OCI-LY3 (cell line): Measurements from ENCODE around the gene DENND4A.

Experiments used
- CTCF ChIP-seq: fragments of 200-600, 300-600 bp; sonication (generic); IDR thresholded peaks from 2 replicates; pipeline ENCODE4 v1.5.1; 2014; ENCODE audit warnings: antibody characterized with exemption, low read length, low read depth
- EZH2phosphoT487 ChIP-seq: fragments of 200-600 bp; shearing (Covaris generic); IDR thresholded peaks from 2 replicates; pipeline ENCODE4 v1.6.1; 2018; ENCODE audit warnings: antibody characterized with exemption, mixed run types, low read depth

- TF ChIP-seq CTCF (no peak), EZH2phosphoT487 (no peak)
Observed at GRCh38 chr15:65675551-65675950, 116.5 kb downstream of the DENND4A start.
